Measurements from ENCODE around the gene FLT1.

DNA sequence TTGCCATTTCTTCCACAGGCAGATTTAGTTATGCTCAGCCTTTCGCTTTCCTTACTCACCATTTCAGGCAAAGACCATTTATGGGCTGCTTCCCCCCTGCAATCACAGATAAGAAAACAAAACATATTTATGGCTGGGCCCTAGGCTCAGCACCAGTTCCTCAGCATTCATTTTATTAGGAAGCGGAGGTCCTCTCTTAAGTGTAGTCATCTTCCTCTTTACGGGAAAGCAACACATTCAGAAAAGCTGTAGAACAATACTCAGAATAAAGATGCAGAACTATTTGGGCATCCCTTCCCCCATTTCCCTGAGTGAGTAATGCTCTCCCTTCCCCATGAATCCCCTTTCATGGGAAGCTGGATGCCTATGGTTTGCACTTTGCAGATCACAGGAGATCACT lies 27.9 kb downstream of the FLT1 start:
- no peak for TF ChIP-seq POLR2AphosphoS5 (IDR thresholded peaks at IDR 0.05; ENCODE audit: low read depth)
- TF ChIP-seq CTCF (IDR thresholded peaks at IDR 0.05; ENCODE audit: insufficient read depth, low read length), result no peak
- no peak for TF ChIP-seq SPI1 (IDR thresholded peaks at IDR 0.05; ENCODE audit: borderline replicate concordance, low read depth)
- no peak for TF ChIP-seq REST (IDR thresholded peaks at IDR 0.05; ENCODE audit: insufficient replicate concordance, low read depth)
- TF ChIP-seq GABPA (IDR thresholded peaks at IDR 0.05; ENCODE audit: low read depth), result no peak

All from HL-60 (cell line).